IMR-90 (cell line): Measurements from ENCODE around the gene TCF19. TPM values are rescaled to one million over a fixed set of nuclear protein-coding genes. Genes with fewer than 3 reads are reported as not detected.

Experiments
- ATAC-seq: fragments of 200-7000 bp; cut with Tn5 transposase; 2 replicates; pipeline ENCODE4 v1.9.1; 2020; ENCODE audit warnings: low read depth, mild to moderate bottlenecking, moderate library complexity
- BruUV-seq: library from RNA; stranded (reverse); fragments of 400-500 nt; replicated peaks from 2 replicates; lab custom pipeline; 2021; lab: Mats Ljungman, UMichigan
- CTCF ChIA-PET: fragments of 300-600 bp; formaldehyde crosslinking; extraction: SDS; loops from one replicate; lab custom pipeline; 2021; ENCODE audit warnings: antibody characterized with exemption; lab: Yijun Ruan, JAX
- POLR2A ChIA-PET: fragments of 300-600 bp; sonication (Branson Sonifier 250); formaldehyde crosslinking; loops from one replicate; lab custom pipeline; 2022; ENCODE audit warnings: antibody characterized with exemption; ENCODE audit not compliant: unreplicated experiment; lab: Charles Lee
- DNase-seq: peaks from one replicate; pipeline ENCODE4 v3.0.0; 2013
- H2AFZ ChIP-seq: replicated peaks from 2 replicates; pipeline ENCODE3; 2013; ENCODE audit warnings: low read length, mild to moderate bottlenecking; ENCODE audit not compliant: poor library complexity
- H2AK5ac ChIP-seq: 2 replicates; pipeline ENCODE4 v1.6.1; 2013; ENCODE audit warnings: low read depth, low read length, inconsistent platforms
- H2AK9ac ChIP-seq: replicated peaks from 2 replicates; pipeline ENCODE3; 2013; ENCODE audit warnings: mild to moderate bottlenecking, low read depth, low read length, moderate library complexity; ENCODE audit not compliant: poor library complexity
- H2BK120ac ChIP-seq: 2 replicates; pipeline ENCODE4 v1.6.1; 2013; ENCODE audit warnings: low read depth, low read length, inconsistent platforms
- H2BK15ac ChIP-seq: 3 replicates; pipeline ENCODE4 v1.6.1; 2013; ENCODE audit warnings: low read depth, low read length, inconsistent platforms
- H2BK20ac ChIP-seq: 2 replicates; pipeline ENCODE4 v1.6.1; 2013; ENCODE audit warnings: low read depth, mild to moderate bottlenecking, inconsistent platforms, low read length, moderate library complexity
- H2BK5ac ChIP-seq: 2 replicates; pipeline ENCODE4 v1.6.1; 2013; ENCODE audit warnings: mild to moderate bottlenecking, low read depth, low read length, inconsistent platforms; ENCODE audit not compliant: poor library complexity, severe bottlenecking
- H3K14ac ChIP-seq: replicated peaks from 2 replicates; pipeline ENCODE4 v1.6.1; 2013; ENCODE audit warnings: low read depth, low read length, inconsistent platforms
- H3K18ac ChIP-seq: 2 replicates; pipeline ENCODE4 v1.6.1; 2013; ENCODE audit warnings: low read depth, low read length, control low read depth
- H3K23ac ChIP-seq: 2 replicates; pipeline ENCODE4 v1.6.1; 2013; ENCODE audit warnings: low read depth, low read length, inconsistent platforms
- H3K27ac ChIP-seq: 2 replicates; pipeline ENCODE4 v1.5.1; 2013; ENCODE audit warnings: mild to moderate bottlenecking, control low read depth, low read length; ENCODE audit not compliant: insufficient read depth
- H3K27me3 ChIP-seq: 2 replicates; pipeline ENCODE4 v1.6.1; 2013; ENCODE audit warnings: low read length; ENCODE audit not compliant: control insufficient read depth, insufficient read depth
- H3K36me3 ChIP-seq: 2 replicates; pipeline ENCODE4 v1.6.1; 2013; ENCODE audit warnings: low read length, mixed read lengths; ENCODE audit not compliant: control insufficient read depth, insufficient read depth
- H3K4ac ChIP-seq: 2 replicates; pipeline ENCODE4 v1.6.1; 2013; ENCODE audit warnings: low read depth, low read length, inconsistent platforms
- H3K4me1 ChIP-seq: 2 replicates; pipeline ENCODE4 v1.6.1; 2013; ENCODE audit warnings: low read length, mixed read lengths; ENCODE audit not compliant: control insufficient read depth, insufficient read depth
- H3K4me2 ChIP-seq: 2 replicates; pipeline ENCODE4 v1.6.1; 2013; ENCODE audit warnings: low read depth, mild to moderate bottlenecking, control low read depth, low read length, moderate library complexity
- H3K4me3 ChIP-seq: 2 replicates; pipeline ENCODE4 v1.5.1; 2013; ENCODE audit warnings: low read depth, mild to moderate bottlenecking, control low read depth, low read length, moderate library complexity; ENCODE audit not compliant: insufficient read depth
- H3K56ac ChIP-seq: 2 replicates; pipeline ENCODE4 v1.6.1; 2013; ENCODE audit warnings: low read length, inconsistent platforms; ENCODE audit not compliant: insufficient read depth; ENCODE audit errors: extremely low read depth
- H3K79me1 ChIP-seq, 2 experiments: 2 replicates each; pipeline ENCODE4 v1.6.1; 2013; ENCODE audit warnings: low read length in 2 of 2, inconsistent platforms in 1 of 2, low read depth in 1 of 2
- H3K9ac ChIP-seq: 2 replicates; pipeline ENCODE4 v1.6.1; 2013; ENCODE audit warnings: low read depth, low read length, control low read depth
- H3K9me1 ChIP-seq: 2 replicates; pipeline ENCODE4 v1.6.1; 2013; ENCODE audit warnings: low read length, inconsistent platforms; ENCODE audit not compliant: insufficient read depth
- H3K9me3 ChIP-seq: 2 replicates; pipeline ENCODE4 v1.6.1; 2013; ENCODE audit warnings: low read length; ENCODE audit not compliant: control insufficient read depth, insufficient read depth
- H4K20me1 ChIP-seq: 2 replicates; pipeline ENCODE4 v1.6.1; 2013; ENCODE audit warnings: low read length, inconsistent platforms; ENCODE audit not compliant: insufficient read depth
- H4K5ac ChIP-seq: 2 replicates; pipeline ENCODE4 v1.6.1; 2013; ENCODE audit warnings: mild to moderate bottlenecking, low read depth, low read length, control low read depth
- H4K8ac ChIP-seq, 2 experiments: 2 replicates each; pipeline ENCODE4 v1.6.1; 2013; ENCODE audit warnings: low read depth in 2 of 2, low read length in 2 of 2, control low read depth in 1 of 2, inconsistent platforms in 1 of 2
- H4K91ac ChIP-seq: 2 replicates; pipeline ENCODE4 v1.6.1; 2013; ENCODE audit warnings: low read depth, low read length, inconsistent platforms; ENCODE audit not compliant: insufficient read depth
- BHLHE40 ChIP-seq: fragments of 150-350 bp; IDR thresholded peaks from 2 replicates; pipeline ENCODE4 v1.6.1; 2016; ENCODE audit warnings: mild to moderate bottlenecking, low read depth, low read length
- CEBPB ChIP-seq: IDR thresholded peaks from 2 replicates; pipeline ENCODE4 v1.6.1; 2012; ENCODE audit warnings: low read depth, low read length, improper control_type of control experiment
- CHD1 ChIP-seq: IDR thresholded peaks from 2 replicates; pipeline ENCODE4 v1.6.1; 2012; ENCODE audit warnings: low read depth, low read length, improper control_type of control experiment
- CTCF ChIP-seq: conservative IDR thresholded peaks from 2 replicates; pipeline ENCODE4 v1.5.1; 2012; ENCODE audit warnings: mild to moderate bottlenecking, low read depth, low read length, improper control_type of control experiment
- ELK1 ChIP-seq: fragments of 150-350 bp; IDR thresholded peaks from 2 replicates; pipeline ENCODE4 v1.6.1; 2016; ENCODE audit warnings: low read depth, mild to moderate bottlenecking, low read length, moderate library complexity, borderline replicate concordance
- FOS ChIP-seq: fragments of 150-350 bp; IDR thresholded peaks from 2 replicates; pipeline ENCODE4 v1.6.1; 2016; ENCODE audit warnings: low read depth, low read length
- MAFK ChIP-seq: IDR thresholded peaks from 2 replicates; pipeline ENCODE4 v1.6.1; 2012; ENCODE audit warnings: low read depth, low read length, improper control_type of control experiment
- MAZ ChIP-seq: IDR thresholded peaks from 2 replicates; pipeline ENCODE4 v1.6.1; 2012; ENCODE audit warnings: low read depth, mild to moderate bottlenecking, low read length, improper control_type of control experiment, moderate library complexity, borderline replicate concordance
- MXI1 ChIP-seq: IDR thresholded peaks from 2 replicates; pipeline ENCODE4 v1.6.1; 2012; ENCODE audit warnings: low read depth, mild to moderate bottlenecking, low read length, moderate library complexity, borderline replicate concordance
- NFE2L2 ChIP-seq: fragments of 150-350 bp; IDR thresholded peaks from 2 replicates; pipeline ENCODE4 v1.6.1; 2016; ENCODE audit warnings: low read depth, mild to moderate bottlenecking, low read length
- RCOR1 ChIP-seq: IDR thresholded peaks from 2 replicates; pipeline ENCODE4 v1.6.1; 2012; ENCODE audit warnings: mild to moderate bottlenecking, low read length, improper control_type of control experiment; ENCODE audit not compliant: insufficient replicate concordance
- SMC3 ChIP-seq: fragments of 150-350 bp; IDR thresholded peaks from 2 replicates; pipeline ENCODE4 v1.6.1; 2016; ENCODE audit warnings: low read depth, mild to moderate bottlenecking, antibody characterized with exemption, low read length, moderate library complexity
- USF2 ChIP-seq: fragments of 150-350 bp; IDR thresholded peaks from 2 replicates; pipeline ENCODE4 v1.6.1; 2017; ENCODE audit warnings: mild to moderate bottlenecking, antibody characterized with exemption, low read length, low read depth
- WGBS, 2 experiments: methylation state at CpG; one replicate each; pipeline versions ENCODE4 v1.1.5 to v1.1.7; 2013; ENCODE audit warnings: missing lambda C conversion rate in 2 of 2; ENCODE audit not compliant: insufficient read length in 1 of 2; ENCODE audit errors: extremely low coverage in 2 of 2; 5-methylcytosine and 5-hydroxymethylcytosine counted together
- dilution Hi-C: fragments of 300-500 bp; cut with HindIII; formaldehyde crosslinking; loops from one replicate; pipeline ENCODE4 v1.14.3; 2018; ENCODE audit warnings: low sequenced_read_pairs; ENCODE audit not compliant: unreplicated experiment
- in situ Hi-C: fragments of 300-500 bp; cut with MboI; formaldehyde crosslinking; loops from 3 replicates; pipeline ENCODE4 v1.14.3; 2019; ENCODE audit warnings: low sequenced_read_pairs, inconsistent platforms, mixed read lengths
- intact Hi-C: fragments of 100-400 bp; cut with micrococcal nuclease; formaldehyde crosslinking; loops from 2 replicates; pipeline ENCODE4 v1.10.0; 2022
- polyA plus RNA-seq, 3 experiments: library from polyadenylated mRNA; depleted of rRNA; stranded (reverse); fragments of >200 nt; gene quantifications; 2 replicates each; pipeline ENCODE4 v1.2.3, GENCODE V29; 2012; ENCODE audit warnings: low replicate concordance in 1 of 3
- total RNA-seq: library from RNA; depleted of rRNA; stranded (reverse); fragments of >200 nt; gene quantifications from 2 replicates; pipeline ENCODE4 v1.2.3, GENCODE V29; 2012

TCF19 gene
- total and polyA plus RNA-seq, 2 of the 4 experiments (the other 2 are of a cell fraction): 13.1 to 14.2 TPM

GRCh38 chr6:31130751-31131150, 27.6 kb upstream of the TCF19 start:
- in situ Hi-C loops: no loop called here
- no peak overlapping the region for H4K8ac ChIP-seq
- H2AK5ac ChIP-seq: no peak overlapping the region

More at GRCh38 chr6:31130751-31131150, 27.6 kb upstream of the TCF19 start:
- intact Hi-C loops (no loop called here), dilution Hi-C loops (no loop called here)
- H2AFZ ChIP-seq: no peak overlapping the region
- no peak overlapping the region for H4K91ac ChIP-seq
- ChIA-PET CTCF (no interaction called here), POLR2A (no interaction called here)
- H3K18ac ChIP-seq: no peak overlapping the region
- H3K9me3 ChIP-seq: no peaks in the 10 kb centered on the region
- H3K14ac ChIP-seq: no peak overlapping the region
- no peak overlapping the region for H4K5ac ChIP-seq
- no peak overlapping the region for H3K4me3 ChIP-seq
- H3K9me1 ChIP-seq: no peaks in the 10 kb centered on the region
- no CpG with 5 or more reads among the region's 3 CpGs for WGBS, 2 experiments
- H3K4me2 ChIP-seq: no peak overlapping the region
- no peak for ATAC-seq
- no peak overlapping the region for H2BK20ac ChIP-seq
- H3K4me1 ChIP-seq: no peaks in the 10 kb centered on the region
- no peak overlapping the region for H2AK9ac ChIP-seq
- no peak overlapping the region for H3K27ac ChIP-seq
- H3K56ac ChIP-seq: no peak overlapping the region
- no peak overlapping the region for H2BK120ac ChIP-seq
- H3K79me1 ChIP-seq: no peaks in the 10 kb centered on the region
- no peak overlapping the region for H3K9ac ChIP-seq
- no peak overlapping the region for H3K23ac ChIP-seq
- H4K20me1 ChIP-seq: no peaks in the 10 kb centered on the region; the same call in 1 of the 2 replicates
- no peak for DNase-seq
- H2BK15ac ChIP-seq: no peak overlapping the region
- peaks cover 11% of the 10 kb centered on the region for H3K27me3 ChIP-seq
- H3K4ac ChIP-seq: no peak overlapping the region
- BruUV-seq: no TSS peak
- TF ChIP-seq CEBPB (no peak), ELK1 (no peak), NFE2L2 (no peak), MXI1 (no peak), CHD1 (no peak), CTCF (no peak), SMC3 (no peak), RCOR1 (no peak), MAZ (no peak), MAFK (no peak), FOS (no peak), BHLHE40 (no peak), USF2 (no peak)
- no peaks in the 10 kb centered on the region for H3K36me3 ChIP-seq
- H2BK5ac ChIP-seq: no peak overlapping the region
